ENCODE results near the gene GALNT13.

GALNT13 gene

DNA sequence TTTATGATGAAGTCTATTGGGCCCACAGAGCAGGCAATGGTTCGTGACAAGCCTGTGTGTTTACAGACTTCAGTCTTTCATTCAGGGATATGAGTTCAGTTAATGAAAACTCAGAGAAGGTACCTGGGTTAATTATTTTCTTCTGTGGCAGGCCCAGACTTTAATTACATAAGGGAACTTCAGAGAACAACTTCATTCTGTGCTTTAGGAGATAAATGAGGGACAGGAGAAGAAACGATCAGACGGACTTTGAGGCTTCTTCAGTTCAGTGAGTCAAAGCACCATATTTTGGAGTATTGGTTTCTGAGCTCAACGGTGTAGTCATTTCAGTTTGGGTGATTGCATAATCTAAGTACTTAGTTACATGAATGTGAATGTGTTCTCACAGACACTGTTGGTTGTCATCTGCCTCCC lies 623.7 kb downstream of the GALNT13 start:
- no peak for DNase-seq

GRCh38 chr2:154497019-154497418 lies 625.3 kb downstream of the GALNT13 start:
- no peak for DNase-seq

Data from NCI-H1048 (cell line).